Chondrocyte (in vitro differentiated cells): Measurements from ENCODE around the gene ZNF790. TPM values are rescaled to one million over a fixed set of nuclear protein-coding genes. Genes with fewer than 3 reads are reported as not detected.

Experiments used
- DNase-seq: peaks from one replicate; pipeline ENCODE4 v3.0.0; 2021; ENCODE audit warnings: mixed read lengths, low spot score
- H3K27ac Mint-ChIP-seq: one replicate; pipeline ENCODE4 v1.8.0; 2021; ENCODE audit warnings: mild to moderate bottlenecking, moderate library complexity, mixed read lengths; ENCODE audit not compliant: unreplicated experiment
- H3K27me3 Mint-ChIP-seq: 2 replicates; pipeline ENCODE4 v1.8.0; 2021; ENCODE audit warnings: low read depth, mixed read lengths
- H3K36me3 Mint-ChIP-seq: 2 replicates; pipeline ENCODE4 v1.8.0; 2021; ENCODE audit warnings: low read depth, mixed read lengths
- H3K4me1 Mint-ChIP-seq: 2 replicates; pipeline ENCODE4 v1.8.0; 2021; ENCODE audit warnings: low read depth, mild to moderate bottlenecking, mixed read lengths
- H3K4me3 Mint-ChIP-seq: one replicate; pipeline ENCODE4 v1.8.0; 2021; ENCODE audit warnings: mild to moderate bottlenecking, moderate library complexity, mixed read lengths; ENCODE audit not compliant: unreplicated experiment
- H3K9me3 Mint-ChIP-seq: 2 replicates; pipeline ENCODE4 v1.8.0; 2021; ENCODE audit warnings: low read depth, mixed read lengths
- CTCF ChIP-seq: fragments of 200-600 bp; sonication (generic); IDR thresholded peaks from 2 replicates; pipeline ENCODE4 v1.5.0; 2021; ENCODE audit warnings: antibody characterized with exemption, mild to moderate bottlenecking, moderate library complexity
- total RNA-seq: library from RNA; stranded (reverse); gene quantifications from 3 replicates; pipeline ENCODE4 v1.2.1, GENCODE V29; 2021

Gene ZNF790
- total RNA-seq, 1 donor from 2014 or later: 8.1 TPM

- Mint-ChIP-seq H3K27me3 (no peaks in the 10 kb centered on the region), H3K27ac (no peak overlapping the region), H3K4me1 (peaks cover 3% of the 10 kb centered on the region), H3K9me3 (peaks cover 22% of the 10 kb centered on the region), H3K36me3 (peaks cover 19% of the 10 kb centered on the region), H3K4me3 (no peak overlapping the region)
- no peak for TF ChIP-seq CTCF
- DNase-seq: peak; percentile 95
Measured at GRCh38 chr19:36849701-36850558, 11.7 kb upstream of the ZNF790 start.

GRCh38 chr19:36847968-36848367, 9.8 kb upstream of the ZNF790 start:
- no peaks in the 10 kb centered on the region for H3K27me3 Mint-ChIP-seq
- DNase-seq: no peak
- H3K4me1 Mint-ChIP-seq: peaks cover 3% of the 10 kb centered on the region
- peaks cover 13% of the 10 kb centered on the region for H3K36me3 Mint-ChIP-seq
- no peak overlapping the region for H3K27ac Mint-ChIP-seq
- no peak overlapping the region for H3K4me3 Mint-ChIP-seq
- H3K9me3 Mint-ChIP-seq: peaks cover 12% of the 10 kb centered on the region
- TF ChIP-seq CTCF: no peak

GRCh38 chr19:36838784-36839324, 667 bp upstream of the ZNF790 start:
- peaks cover 25% of the 10 kb centered on the region for H3K9me3 Mint-ChIP-seq

GRCh38 chr19:36837176-36837905, 846 bp downstream of the ZNF790 start:
- H3K27ac Mint-ChIP-seq: no peak overlapping the region
- H3K4me1 Mint-ChIP-seq: peaks cover 8% of the 10 kb centered on the region
- H3K36me3 Mint-ChIP-seq: peaks cover 28% of the 10 kb centered on the region
- no peak for TF ChIP-seq CTCF
- no peak for DNase-seq
- H3K9me3 Mint-ChIP-seq: peaks cover 35% of the 10 kb centered on the region
- no peak overlapping the region for H3K4me3 Mint-ChIP-seq
- no peaks in the 10 kb centered on the region for H3K27me3 Mint-ChIP-seq

More at GRCh38 chr19:36838784-36839324, 667 bp upstream of the ZNF790 start:
- TF ChIP-seq CTCF: no peak
- Mint-ChIP-seq H3K4me1 (peaks cover 8% of the 10 kb centered on the region), H3K27me3 (no peaks in the 10 kb centered on the region), H3K36me3 (peaks cover 20% of the 10 kb centered on the region), H3K4me3 (no peak overlapping the region), H3K27ac (no peak overlapping the region)
- DNase-seq: peak; percentile 87

GRCh38 chr19:36833430-36833829, 4.8 kb downstream of the ZNF790 start:
- Mint-ChIP-seq H3K36me3 (peaks cover 56% of the 10 kb centered on the region), H3K4me3 (no peak overlapping the region), H3K27me3 (no peaks in the 10 kb centered on the region), H3K4me1 (no peaks in the 10 kb centered on the region), H3K27ac (no peak overlapping the region), H3K9me3 (peaks cover 62% of the 10 kb centered on the region)
- no peak for DNase-seq
- no peak for TF ChIP-seq CTCF
